Tibial nerve (tissue), 3 donors: ENCODE data around the gene PPP1R14C.

ENCODE experiments used
- CTCF ChIP-seq, 5 experiments: fragments of 200-600 bp in 3 of 5; fragments of 450-650 bp in 2 of 5; sonication (generic) in 3 of 5; IDR thresholded peaks; one replicate each; pipeline ENCODE4 v1.5.1; 2016 to 2019; ENCODE audit warnings: antibody characterized with exemption in 5 of 5, mild to moderate bottlenecking in 3 of 5, moderate library complexity in 2 of 5
- POLR2A ChIP-seq, 2 donors: fragments of 450-650 bp; IDR thresholded peaks; one replicate each; pipeline ENCODE4 v1.6.1; 2017; ENCODE audit warnings: antibody characterized with exemption in 2 of 2, mild to moderate bottlenecking in 2 of 2, moderate library complexity in 2 of 2

- TF ChIP-seq POLR2A (IDR thresholded peaks at IDR 0.05) = no peak
- no peak for TF ChIP-seq CTCF (IDR thresholded peaks at IDR 0.05)
Observed at GRCh38 chr6:150123645-150124044, 19.2 kb upstream of the PPP1R14C start.
